ENCODE measurements around the gene GPC5.

The GPC5 gene

GRCh38 chr13:91601273-91601672 lies 202.9 kb downstream of the GPC5 start:
- DNase-seq, result no peak

GRCh38 chr13:91601807-91602206 lies 203.4 kb downstream of the GPC5 start:
- DNase-seq, result no peak

GRCh38 chr13:91609353-91609752 lies 210.9 kb downstream of the GPC5 start:
- DNase-seq, result no peak

- DNase-seq, result no peak
These were observed 219.9 kb downstream of the GPC5 start for GRCh38 chr13:91618315-91618714.

- DNase-seq, result no peak
These were observed 222.3 kb downstream of the GPC5 start for GRCh38 chr13:91620670-91621141.

- no peak for DNase-seq
These were observed 222.7 kb downstream of the GPC5 start for GRCh38 chr13:91621161-91621560.

GRCh38 chr13:91621963-91622362 lies 223.5 kb downstream of the GPC5 start:
- no peak for DNase-seq

GRCh38 chr13:91622778-91623550 lies 224.5 kb downstream of the GPC5 start:
- DNase-seq, result no peak

- DNase-seq, result no peak
These were observed 229.7 kb downstream of the GPC5 start for GRCh38 chr13:91627952-91628739.

- no peak for DNase-seq
These were observed 232.5 kb downstream of the GPC5 start for GRCh38 chr13:91630946-91631345.

GRCh38 chr13:91632086-91632485 lies 233.7 kb downstream of the GPC5 start:
- no peak for DNase-seq

- DNase-seq, result no peak
These were observed 240.9 kb downstream of the GPC5 start for GRCh38 chr13:91639330-91639729.

- no peak for DNase-seq
These were observed 245.0 kb downstream of the GPC5 start for GRCh38 chr13:91643394-91643793.

GRCh38 chr13:91644806-91645205 lies 246.4 kb downstream of the GPC5 start:
- DNase-seq, result no peak

- DNase-seq, result no peak
These were observed 249.1 kb downstream of the GPC5 start for GRCh38 chr13:91647361-91647990.

GRCh38 chr13:91648012-91648411 lies 249.6 kb downstream of the GPC5 start:
- DNase-seq, result no peak

GRCh38 chr13:91649456-91649855 lies 251.0 kb downstream of the GPC5 start:
- DNase-seq, result no peak

- DNase-seq, result no peak
These were observed 254.2 kb downstream of the GPC5 start for GRCh38 chr13:91652404-91653301.

GRCh38 chr13:91655731-91656130 lies 257.3 kb downstream of the GPC5 start:
- DNase-seq, result no peak

- no peak for DNase-seq
These were observed 258.9 kb downstream of the GPC5 start for GRCh38 chr13:91657283-91657682.

GRCh38 chr13:91659256-91660075 lies 261.0 kb downstream of the GPC5 start:
- no peak for DNase-seq

- no peak for DNase-seq
These were observed 261.6 kb downstream of the GPC5 start for GRCh38 chr13:91660076-91660415.

Data from HCEC 1CT (cell line).